WTC11 (cell line): ENCODE data around the gene RSPRY1. TPM values are rescaled to one million over a fixed set of nuclear protein-coding genes. Genes with fewer than 3 reads are reported as not detected.

Experiments used
- total RNA-seq: library from RNA; stranded (reverse); gene quantifications from 3 replicates; pipeline ENCODE4 v1.2.3, GENCODE V29; 2021

RSPRY1 gene
- total RNA-seq, 1 experiment from 2014 or later = 26.8 TPM

Other genes with a start within 250 kb of the RSPRY1 start
- gene CETP, start 224.4 kb upstream of the RSPRY1 start, total RNA-seq = not detected in 3 replicates
- gene NLRC5, start 196.8 kb upstream of the RSPRY1 start, total RNA-seq = 2.6 to 2.8 TPM (median 2.7 TPM) in 3 replicates
- 14.0 to 17.9 TPM (median 16.7 TPM) in 3 replicates for gene CPNE2, start 93.7 kb upstream of the RSPRY1 start, total RNA-seq
- gene PSME3IP1, start 290 bp upstream of the RSPRY1 start, total RNA-seq = 102 to 107 TPM (median 104 TPM) in 3 replicates
- 10.6 to 12.4 TPM (median 12.3 TPM) in 3 replicates for gene ARL2BP, start 58.9 kb downstream of the RSPRY1 start, total RNA-seq
- gene PLLP, start 98.3 kb downstream of the RSPRY1 start, total RNA-seq = 2.8 to 3.4 TPM (median 3.2 TPM) in 3 replicates
- gene CCL22, start 172.5 kb downstream of the RSPRY1 start, total RNA-seq = 0.35 to 0.60 TPM (median 0.44 TPM) in 3 replicates
- 0.66 to 1.2 TPM (median 1.1 TPM) in 3 replicates for gene CX3CL1, start 186.2 kb downstream of the RSPRY1 start, total RNA-seq
- gene CCL17, start 218.4 kb downstream of the RSPRY1 start, total RNA-seq = not detected in 3 replicates